ENCODE data around the gene ZAP70. TPM values are rescaled to one million over a fixed set of nuclear protein-coding genes. Genes with fewer than 3 reads are reported as not detected.

The ZAP70 gene
- total RNA-seq, 1 experiment from 2014 or later: not detected

DNA sequence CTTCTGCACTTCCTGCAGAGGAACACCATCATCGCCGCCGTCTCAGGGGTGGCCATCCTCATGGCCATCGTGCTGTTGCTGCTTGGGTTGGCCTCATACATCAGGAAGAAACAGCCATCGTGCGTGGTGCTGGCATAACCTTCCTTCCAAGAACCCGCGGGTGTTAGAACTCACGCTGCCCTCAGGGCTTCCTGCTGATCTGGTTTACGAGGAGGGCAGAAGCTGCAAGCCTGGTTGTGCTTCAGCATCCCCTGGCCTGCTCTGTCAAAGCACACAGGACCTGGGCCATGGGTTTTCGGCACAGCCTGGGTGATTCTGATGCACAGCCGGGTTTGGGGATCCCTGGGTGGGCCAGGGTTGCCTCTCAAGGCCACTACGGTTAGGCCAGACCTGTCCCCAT is 12.2 kb upstream of the ZAP70 start:
- Histone ChIP-seq H3K4me2 (no peak overlapping the region), H2AFZ (no peak overlapping the region), H3K27ac (no peak overlapping the region), H3K9me3 (ENCODE audit: insufficient read depth, low read depth) (no peaks in the 10 kb centered on the region), H3K27me3 (ENCODE audit: insufficient read depth, low read depth) (0 out of 2 replicates have a peak, but pooled peaks cover 5% of the 10 kb centered on the region), H3K9me2 (ENCODE audit: insufficient read depth) (no peaks in the 10 kb centered on the region), H3K36me3 (ENCODE audit: low read depth) (no peaks in the 10 kb centered on the region), H3K79me2 (ENCODE audit: low read depth) (no peaks in the 10 kb centered on the region), H4K20me1 (ENCODE audit: insufficient read depth) (no peaks in the 10 kb centered on the region), H3F3A (ENCODE audit: insufficient read depth, low read depth) (peaks cover 9% of the 10 kb centered on the region; the same call in 1 of the 2 replicates), H3K4me1 (replicated peaks; ENCODE audit: insufficient read depth) (no peaks in the 10 kb centered on the region), H3K4me3 (no peak overlapping the region)
- CTCF ChIA-PET: interaction anchor here (0.7 kb wide), 3 partner anchors 382 to 782 kb away, joined by 4 to 5 read pairs (median 4); no protein-coding TSS in a partner anchor
- intact Hi-C loops (cut with micrococcal nuclease; ENCODE audit: unreplicated experiment): loop anchor here (5.0 kb wide), 1 partner anchor 486 kb away; no protein-coding TSS in a partner anchor
- no TSS peak for BruUV-seq (replicated peaks)
- TF ChIP-seq EZH2 (IDR thresholded peaks at IDR 0.05; ENCODE audit: low read depth) (no peak), CTCF (conservative IDR thresholded peaks at IDR 0.05) (no peak)
- DNase-seq: no peak
- POLR2A ChIA-PET (ENCODE audit: unreplicated experiment): no interaction called here

GRCh38 chr2:97701851-97702465 is 11.4 kb upstream of the ZAP70 start:
- no peak overlapping the region for H2AFZ ChIP-seq
- no peaks in the 10 kb centered on the region for H3K9me2 ChIP-seq (ENCODE audit: insufficient read depth)
- H3K4me1 ChIP-seq (replicated peaks; ENCODE audit: insufficient read depth): no peaks in the 10 kb centered on the region
- H3K4me2 ChIP-seq: no peak overlapping the region
- intact Hi-C loops (cut with micrococcal nuclease; ENCODE audit: unreplicated experiment): loop anchor here (5.0 kb wide), 1 partner anchor 485 kb away; no protein-coding TSS in a partner anchor
- no peak for DNase-seq
- no peaks in the 10 kb centered on the region for H4K20me1 ChIP-seq (ENCODE audit: insufficient read depth)
- no peak overlapping the region for H3K4me3 ChIP-seq
- TF ChIP-seq EZH2 (IDR thresholded peaks at IDR 0.05; ENCODE audit: low read depth): no peak
- no peak for TF ChIP-seq CTCF (conservative IDR thresholded peaks at IDR 0.05)
- BruUV-seq (replicated peaks): no TSS peak
- H3K36me3 ChIP-seq (ENCODE audit: low read depth): no peaks in the 10 kb centered on the region
- H3K27me3 ChIP-seq (ENCODE audit: insufficient read depth, low read depth): 0 out of 2 replicates have a peak, but pooled peaks cover 5% of the 10 kb centered on the region
- H3K79me2 ChIP-seq (ENCODE audit: low read depth): no peaks in the 10 kb centered on the region
- ChIA-PET POLR2A (ENCODE audit: unreplicated experiment) (interaction anchor here (0.7 kb wide), 1 partner anchor 1364 kb away, joined by 5 read pairs; no protein-coding TSS in a partner anchor), CTCF (interaction anchor here (0.7 kb wide), 1 partner anchor 23 kb away, joined by 3 read pairs; no protein-coding TSS in a partner anchor)
- H3F3A ChIP-seq (ENCODE audit: insufficient read depth, low read depth): peaks cover 9% of the 10 kb centered on the region; the same call in 1 of the 2 replicates
- no peak overlapping the region for H3K27ac ChIP-seq
- no peaks in the 10 kb centered on the region for H3K9me3 ChIP-seq (ENCODE audit: insufficient read depth, low read depth)

DNA sequence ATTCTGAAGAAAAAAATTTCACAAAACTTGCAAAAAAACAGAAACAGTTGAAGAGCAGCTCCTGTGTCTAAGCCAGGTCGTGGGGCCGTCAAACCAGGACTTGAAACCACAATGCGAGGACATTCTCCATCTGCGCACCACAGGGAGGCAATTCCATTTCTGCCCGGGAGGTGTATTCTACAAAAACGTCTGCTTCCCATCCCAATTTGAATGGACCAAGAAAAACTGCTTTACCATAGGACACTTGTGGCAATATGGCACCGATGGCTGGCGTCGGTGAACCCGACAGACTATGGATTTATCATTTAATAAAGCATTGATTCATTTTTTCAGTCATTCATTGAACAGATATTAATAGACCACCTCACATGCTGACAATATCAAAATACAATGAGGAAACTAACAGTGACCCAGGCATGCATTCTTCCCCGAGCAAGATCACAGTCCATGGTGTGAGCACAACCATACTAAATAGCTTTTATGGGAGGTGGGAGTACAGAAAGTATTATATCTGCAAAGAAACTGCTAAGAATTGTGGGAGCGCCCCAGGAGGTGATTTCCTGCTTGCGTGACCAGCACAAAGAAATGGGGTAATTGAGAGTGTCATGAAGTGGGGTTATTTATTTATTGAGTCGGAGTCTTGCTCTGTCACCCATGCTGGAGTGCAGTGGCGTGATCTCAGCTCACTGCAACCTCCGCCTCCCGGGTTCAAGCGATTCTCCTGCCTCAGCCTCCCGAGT is 10.5 kb upstream of the ZAP70 start:
- Histone ChIP-seq H3K4me2 (no peak overlapping the region), H3K4me3 (no peak overlapping the region), H3K27ac (no peak overlapping the region), H4K20me1 (ENCODE audit: insufficient read depth) (no peaks in the 10 kb centered on the region), H3F3A (ENCODE audit: insufficient read depth, low read depth) (peaks cover 9% of the 10 kb centered on the region; the same call in 1 of the 2 replicates), H3K9me2 (ENCODE audit: insufficient read depth) (no peaks in the 10 kb centered on the region), H3K36me3 (ENCODE audit: low read depth) (no peaks in the 10 kb centered on the region), H3K27me3 (ENCODE audit: insufficient read depth, low read depth) (peaks cover 15% of the 10 kb centered on the region; the same call in 1 of the 2 replicates), H3K4me1 (replicated peaks; ENCODE audit: insufficient read depth) (no peaks in the 10 kb centered on the region), H3K9me3 (ENCODE audit: insufficient read depth, low read depth) (no peaks in the 10 kb centered on the region), H3K79me2 (ENCODE audit: low read depth) (no peaks in the 10 kb centered on the region), H2AFZ (no peak overlapping the region)
- BruUV-seq (replicated peaks): no TSS peak
- TF ChIP-seq EZH2 (IDR thresholded peaks at IDR 0.05; ENCODE audit: low read depth) (no peak), CTCF (conservative IDR thresholded peaks at IDR 0.05) (no peak)
- intact Hi-C loops (cut with micrococcal nuclease; ENCODE audit: unreplicated experiment): loop anchor here (5.0 kb wide), 1 partner anchor 484 kb away; no protein-coding TSS in a partner anchor
- ChIA-PET POLR2A (ENCODE audit: unreplicated experiment) (no interaction called here), CTCF (no interaction called here)
- DNase-seq: no peak
